Measurements from ENCODE around the gene RAP1GAP2.

Gene RAP1GAP2

GRCh38 chr17:2959371-2960130 is 163.3 kb downstream of the RAP1GAP2 start:
- no peak for DNase-seq (ENCODE audit: low spot score)
- TF ChIP-seq CTCF (IDR thresholded peaks at IDR 0.05): no peak
- Histone ChIP-seq H3K4me3 (no peak overlapping the region), H3K27ac (no peak overlapping the region)

- H3K27ac ChIP-seq: no peak overlapping the region
- no peak overlapping the region for H3K4me3 ChIP-seq
- TF ChIP-seq CTCF (IDR thresholded peaks at IDR 0.05): no peak
- no peak for DNase-seq (ENCODE audit: low spot score)
Observed at GRCh38 chr17:2961446-2961845, 165.2 kb downstream of the RAP1GAP2 start.

- TF ChIP-seq CTCF (IDR thresholded peaks at IDR 0.05): no peak
- no peak overlapping the region for H3K4me3 ChIP-seq
- DNase-seq (ENCODE audit: low spot score): no peak
- no peak overlapping the region for H3K27ac ChIP-seq
Observed at GRCh38 chr17:2962236-2962635, 166.0 kb downstream of the RAP1GAP2 start.

DNA sequence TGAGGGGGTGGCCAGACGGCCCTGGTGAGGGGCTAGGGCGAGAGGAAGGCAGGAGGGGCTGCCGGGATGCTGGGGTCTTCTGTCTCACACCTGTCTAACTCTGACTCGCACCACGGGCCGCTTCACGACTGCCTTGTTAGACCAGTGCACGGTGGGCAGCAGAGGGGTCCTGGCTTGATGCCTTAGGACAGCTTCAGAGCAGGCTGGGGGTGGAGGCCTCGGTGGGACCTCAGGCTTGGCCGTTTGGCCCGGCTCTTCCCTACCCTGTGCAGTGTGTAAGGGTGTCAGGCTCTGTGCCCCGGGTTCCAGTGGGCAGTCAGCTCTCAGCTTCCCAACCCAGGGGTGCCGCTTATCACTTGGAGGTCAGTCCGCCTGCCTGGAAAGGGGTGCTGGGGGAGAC is 166.5 kb downstream of the RAP1GAP2 start:
- no peak for DNase-seq (ENCODE audit: low spot score)
- Histone ChIP-seq H3K4me3 (no peak overlapping the region), H3K27ac (no peak overlapping the region)
- TF ChIP-seq CTCF (IDR thresholded peaks at IDR 0.05): no peak

- TF ChIP-seq CTCF (IDR thresholded peaks at IDR 0.05): no peak
- no peak for DNase-seq (ENCODE audit: low spot score)
- Histone ChIP-seq H3K27ac (no peak overlapping the region), H3K4me3 (no peak overlapping the region)
Observed at GRCh38 chr17:2963332-2964027, 167.2 kb downstream of the RAP1GAP2 start.

DNA sequence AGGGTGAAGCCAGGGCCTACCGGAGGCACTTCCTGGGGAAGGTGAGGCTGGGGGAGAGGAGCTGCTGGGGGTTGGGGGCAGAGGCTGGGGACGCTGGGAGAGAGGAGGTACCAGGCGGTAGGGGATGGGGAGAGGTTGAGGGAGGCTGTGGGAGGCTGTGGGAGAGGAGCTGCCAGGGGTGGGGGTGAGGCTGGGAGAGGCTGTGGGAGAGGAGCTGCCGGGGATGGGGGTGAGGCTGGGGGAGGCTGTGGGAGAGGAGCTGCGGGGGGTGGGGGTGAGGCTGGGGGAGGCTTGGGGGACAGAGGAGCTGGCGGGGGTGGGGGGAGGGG is 167.8 kb downstream of the RAP1GAP2 start:
- Histone ChIP-seq H3K27ac (no peak overlapping the region), H3K4me3 (no peak overlapping the region)
- DNase-seq (ENCODE audit: low spot score): no peak
- no peak for TF ChIP-seq CTCF (IDR thresholded peaks at IDR 0.05)

- Histone ChIP-seq H3K4me3 (no peak overlapping the region), H3K27ac (no peak overlapping the region)
- no peak for DNase-seq (ENCODE audit: low spot score)
- no peak for TF ChIP-seq CTCF (IDR thresholded peaks at IDR 0.05)
Observed at GRCh38 chr17:2964370-2964769, 168.1 kb downstream of the RAP1GAP2 start.

Measured in coronary artery (tissue), 2 donors.